Lower leg skin (tissue), 3 donors: ENCODE results near the gene MRPL11.

Experiments used
- CTCF ChIP-seq, 3 donors: fragments of 450-650 bp; IDR thresholded peaks; one replicate each; pipeline ENCODE4 v1.5.1; 2016; ENCODE audit warnings: antibody characterized with exemption in 3 of 3, mild to moderate bottlenecking in 3 of 3, moderate library complexity in 2 of 3
- POLR2A ChIP-seq, 2 donors: fragments of 450-650 bp; IDR thresholded peaks; one replicate each; pipeline ENCODE4 v1.6.1; 2016 to 2017; ENCODE audit warnings: antibody characterized with exemption in 2 of 2, mild to moderate bottlenecking in 1 of 2, moderate library complexity in 1 of 2

- TF ChIP-seq POLR2A (IDR thresholded peaks at IDR 0.05) (no peak), CTCF (IDR thresholded peaks at IDR 0.05) (no peak)
These were observed 26.5 kb downstream of the MRPL11 start for GRCh38 chr11:66412110-66412509.
